Activated T-helper 1 cell treated with anti-CD3 and anti-CD28 coated beads, Interleukin-12 subunit alpha, Interleukin-12 subunit beta, Interleukin-2, Interleukin-4 antibody, amounts not matched to agents 30 ng/mL and 10 ng/mL and 1 ng/mL, durations not matched to agents 14 hours and 24 hours and 36 hours (primary cell): ENCODE measurements around the gene KRTAP4-9. TPM values are rescaled to one million over a fixed set of nuclear protein-coding genes. Genes with fewer than 3 reads are reported as not detected.
"Not testable (repeated sequence)": the region's sequence is repeated elsewhere in the genome, so short reads cannot be mapped to it uniquely, and the experiment has no call there.

Source experiments
- DNase-seq: peaks from one replicate; pipeline ENCODE4 v3.0.0; 2021; ENCODE audit warnings: low spot score
- H3K27ac Mint-ChIP-seq: one replicate; pipeline ENCODE4 v1.8.0; 2021; ENCODE audit warnings: mild to moderate bottlenecking, mixed read lengths
- H3K27me3 Mint-ChIP-seq: one replicate; pipeline ENCODE4 v1.8.0; 2022; ENCODE audit warnings: mild to moderate bottlenecking, moderate library complexity, mixed read lengths; ENCODE audit not compliant: insufficient read depth
- H3K36me3 Mint-ChIP-seq: one replicate; pipeline ENCODE4 v1.8.0; 2021; ENCODE audit warnings: low read depth, mixed read lengths
- H3K4me1 Mint-ChIP-seq: one replicate; pipeline ENCODE4 v1.8.0; 2021; ENCODE audit warnings: low read depth, mixed read lengths
- H3K4me3 Mint-ChIP-seq: one replicate; pipeline ENCODE4 v1.8.0; 2021; ENCODE audit warnings: mild to moderate bottlenecking, moderate library complexity, mixed read lengths
- H3K9me3 Mint-ChIP-seq: one replicate; pipeline ENCODE4 v1.8.0; 2021; ENCODE audit warnings: mixed read lengths
- intact Hi-C: fragments of 100-400 bp; cut with micrococcal nuclease; formaldehyde crosslinking; loops from one replicate; pipeline ENCODE4 v1.15.1; 2024
- total RNA-seq: library from RNA; stranded (reverse); gene quantifications from 2 replicates; pipeline ENCODE4 v1.2.3, GENCODE V29; 2022

KRTAP4-9 gene
- total RNA-seq = not detected in 2 replicates

DNA sequence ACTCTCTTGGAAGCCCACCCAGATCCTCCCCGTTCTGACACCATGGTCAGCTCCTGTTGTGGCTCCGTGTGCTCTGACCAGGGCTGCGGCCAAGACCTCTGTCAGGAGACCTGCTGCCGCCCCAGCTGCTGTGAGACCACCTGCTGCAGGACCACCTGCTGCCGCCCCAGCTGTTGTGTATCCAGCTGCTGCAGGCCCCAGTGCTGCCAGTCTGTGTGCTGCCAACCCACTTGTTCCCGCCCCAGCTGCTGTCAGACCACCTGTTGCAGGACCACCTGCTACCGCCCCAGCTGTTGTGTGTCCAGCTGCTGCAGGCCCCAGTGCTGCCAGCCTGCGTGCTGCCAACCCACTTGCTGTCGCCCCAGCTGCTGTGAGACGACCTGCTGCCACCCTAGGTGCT lies at the start of gene KRTAP4-9:
Gene KRTAP4-9, plus strand, starts transcription at position 43 of the 400 bp plus-strand sequence. Its CDS starts 0 bp downstream, at position 43.
- intact Hi-C loops = not testable (repeated sequence)

DNA sequence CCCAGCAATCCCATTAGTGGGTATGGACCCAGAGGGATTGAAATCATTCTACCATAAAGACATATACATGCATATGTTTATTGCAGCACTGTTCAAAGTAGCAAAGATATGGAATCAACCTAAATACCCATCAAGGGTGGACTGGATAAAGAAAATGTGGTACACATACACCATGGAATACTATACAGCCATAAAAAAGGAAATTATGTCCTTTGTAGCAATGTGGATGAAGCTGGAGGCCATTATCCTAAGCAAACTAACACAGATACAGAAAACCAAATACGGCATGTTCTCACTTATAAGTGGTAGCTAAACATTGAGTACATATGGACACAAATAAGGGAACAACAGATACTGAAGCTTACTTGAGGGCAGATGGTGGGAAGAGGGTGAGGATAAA lies 47.6 kb upstream of the KRTAP4-9 start:
- Mint-ChIP-seq H3K4me1 (no peaks in the 10 kb centered on the region), H3K36me3 (no peaks in the 10 kb centered on the region), H3K27ac (no peak overlapping the region), H3K4me3 (no peak overlapping the region), H3K9me3 (peaks cover 6% of the 10 kb centered on the region), H3K27me3 (peaks cover 23% of the 10 kb centered on the region)
- intact Hi-C loops = no loop called here
- no peak for DNase-seq

More for the DNA sequence above, at the start of gene KRTAP4-9:
- not testable (repeated sequence) for DNase-seq, H3K27me3 Mint-ChIP-seq, H3K4me3 Mint-ChIP-seq, H3K27ac Mint-ChIP-seq, H3K4me1 Mint-ChIP-seq, H3K9me3 Mint-ChIP-seq, H3K36me3 Mint-ChIP-seq

DNA sequence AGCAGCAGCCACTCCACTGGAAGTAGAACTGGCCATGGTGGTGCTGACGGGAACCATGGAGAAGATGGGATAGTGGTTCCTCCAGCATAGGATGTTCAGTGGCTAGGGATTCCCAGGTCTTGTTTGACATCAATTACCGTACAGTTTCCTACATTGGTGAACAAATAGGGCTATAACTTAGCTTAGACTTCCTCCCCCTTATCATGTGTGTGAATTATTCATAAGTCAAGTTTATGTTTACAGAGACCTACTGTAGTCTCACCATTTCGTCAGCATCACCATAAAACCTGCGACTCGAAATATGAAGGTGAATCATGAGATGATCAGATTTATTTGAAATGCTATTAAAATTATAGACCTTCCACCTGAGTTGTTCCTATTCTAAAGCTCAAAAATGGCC lies 46.4 kb upstream of the KRTAP4-9 start:
- DNase-seq = no peak
- Mint-ChIP-seq H3K27ac (no peak overlapping the region), H3K27me3 (peaks cover 21% of the 10 kb centered on the region), H3K36me3 (no peaks in the 10 kb centered on the region), H3K9me3 (peaks cover 6% of the 10 kb centered on the region), H3K4me1 (no peaks in the 10 kb centered on the region), H3K4me3 (no peak overlapping the region)
- intact Hi-C loops = no loop called here

DNA sequence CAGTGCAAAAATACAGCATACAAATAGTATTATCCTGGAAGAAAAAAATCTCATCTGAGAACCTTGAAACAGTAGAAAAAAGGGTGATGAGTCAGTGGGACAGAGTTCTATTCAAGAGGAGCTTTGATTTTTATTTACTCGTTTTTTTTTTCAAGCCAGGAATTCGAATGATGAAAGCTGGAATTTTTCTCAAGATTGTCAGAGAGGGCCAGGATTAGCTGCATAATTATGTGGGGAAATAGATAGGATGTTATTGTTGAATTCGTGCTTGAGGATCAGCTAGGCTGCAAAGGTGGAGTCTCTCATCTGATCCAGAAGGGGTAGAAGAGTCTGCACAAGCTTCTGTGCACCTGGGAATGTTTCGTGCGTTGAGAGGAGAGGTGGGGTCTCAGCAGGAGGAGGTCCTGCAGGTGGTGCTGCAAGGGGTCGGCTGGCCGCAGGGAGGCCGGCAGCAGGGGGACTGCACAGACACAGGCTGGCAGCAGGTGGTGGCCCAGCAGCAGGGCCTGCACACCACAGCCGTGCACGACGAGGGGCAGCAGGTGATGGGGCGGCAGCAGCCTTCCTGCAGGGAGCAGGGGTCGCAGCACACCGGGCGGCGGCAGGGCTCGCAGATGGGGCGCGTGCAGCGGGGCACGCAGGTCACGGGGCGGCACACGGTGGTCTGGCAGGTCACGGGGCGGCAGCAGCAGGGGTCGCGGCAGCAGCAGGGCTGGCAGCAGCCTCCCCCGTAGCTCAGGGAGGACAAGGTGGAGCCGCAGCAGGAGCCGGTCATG lies 45.7 kb upstream of the KRTAP4-9 start:
- H3K27me3 Mint-ChIP-seq = peaks cover 21% of the 10 kb centered on the region
- H3K4me1 Mint-ChIP-seq, H3K4me3 Mint-ChIP-seq, H3K36me3 Mint-ChIP-seq, H3K9me3 Mint-ChIP-seq, DNase-seq, intact Hi-C loops, H3K27ac Mint-ChIP-seq: not testable (repeated sequence)

DNA sequence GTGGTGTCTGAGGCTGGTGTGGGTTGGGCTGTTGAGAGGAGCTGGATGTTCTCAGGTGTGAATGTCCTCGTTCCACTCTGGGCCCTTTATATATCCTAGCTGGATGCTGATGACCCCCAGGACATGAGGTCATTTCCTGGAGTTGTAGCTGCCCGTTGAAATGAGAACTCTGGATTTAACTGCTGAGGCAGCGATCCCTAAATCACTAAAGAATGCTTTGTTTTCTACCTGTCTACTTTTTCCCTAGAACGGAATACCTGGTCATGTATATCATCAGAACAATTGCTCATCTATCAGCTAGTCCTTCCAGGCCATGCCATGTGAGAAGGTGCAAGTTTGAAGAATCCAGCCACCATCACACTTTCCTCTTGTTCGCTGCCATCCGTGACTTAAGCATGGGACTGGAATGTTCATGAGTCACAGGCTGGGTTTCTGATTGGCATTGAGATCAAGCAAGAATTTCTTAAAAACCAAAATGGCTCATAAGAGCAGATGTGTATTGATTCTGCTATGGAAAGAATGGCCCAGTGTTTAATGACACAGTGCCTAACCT lies 45.1 kb upstream of the KRTAP4-9 start, which contains the start of gene KRTAP2-3:
Gene KRTAP2-3, minus strand, starts transcription at position 63 of the 553 bp plus-strand sequence. CDS start 64 bp downstream, outside the sequence.
- no peak within 1 kb of the TSS for H3K4me3 Mint-ChIP-seq
- intact Hi-C loops = no loop called here
- no peaks in the 10 kb centered on the region for H3K36me3 Mint-ChIP-seq
- H3K27ac Mint-ChIP-seq = no peak within 1 kb of the TSS
- peaks cover 21% of the 10 kb centered on the region for H3K27me3 Mint-ChIP-seq
- peaks cover 6% of the 10 kb centered on the region for H3K9me3 Mint-ChIP-seq
- H3K4me1 Mint-ChIP-seq = no peaks in the 10 kb centered on the region
- no peak for DNase-seq

DNA sequence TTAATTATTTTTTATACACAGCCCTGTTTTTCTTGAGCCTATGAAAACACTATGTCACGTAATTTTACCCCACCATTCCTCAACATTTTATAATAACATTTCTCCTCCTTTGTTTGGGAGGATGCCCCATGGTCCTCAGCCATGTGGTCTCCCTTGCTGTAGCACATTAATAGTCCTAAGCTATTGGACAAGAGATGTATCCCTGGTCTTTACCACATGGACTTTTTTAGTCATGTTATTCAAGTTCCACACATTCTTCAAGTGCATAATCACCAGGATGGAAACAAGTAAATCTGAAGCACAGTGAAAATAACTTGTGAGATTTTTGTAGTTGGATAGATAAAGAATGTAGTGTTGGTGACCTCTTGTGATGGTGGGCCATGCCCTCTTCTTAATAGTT lies 43.2 kb upstream of the KRTAP4-9 start:
- peaks cover 6% of the 10 kb centered on the region for H3K9me3 Mint-ChIP-seq
- no peaks in the 10 kb centered on the region for H3K36me3 Mint-ChIP-seq
- H3K4me1 Mint-ChIP-seq = no peaks in the 10 kb centered on the region
- intact Hi-C loops = no loop called here
- no peak overlapping the region for H3K4me3 Mint-ChIP-seq
- H3K27me3 Mint-ChIP-seq = peaks cover 19% of the 10 kb centered on the region
- no peak overlapping the region for H3K27ac Mint-ChIP-seq
- DNase-seq = no peak

DNA sequence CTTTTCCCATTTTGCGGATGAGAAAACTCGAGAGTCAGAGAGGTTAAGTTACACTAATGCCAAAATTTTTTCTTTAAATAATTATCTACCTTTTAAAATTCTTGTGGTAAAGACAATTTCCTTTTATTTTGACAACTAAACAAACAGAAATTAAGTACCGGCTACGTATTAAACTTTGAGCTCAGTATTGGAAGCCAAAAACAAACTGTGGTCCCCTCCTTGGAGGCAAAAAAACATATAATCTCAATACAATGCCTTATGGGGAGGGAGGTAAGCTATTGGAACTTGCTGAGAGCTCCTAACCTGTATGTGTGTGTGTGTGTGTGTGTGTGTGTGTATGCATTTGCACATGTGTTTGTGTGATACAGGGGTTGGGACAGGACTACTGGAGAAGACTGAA lies 41.7 kb upstream of the KRTAP4-9 start:
- no peak overlapping the region for H3K4me3 Mint-ChIP-seq

DNA sequence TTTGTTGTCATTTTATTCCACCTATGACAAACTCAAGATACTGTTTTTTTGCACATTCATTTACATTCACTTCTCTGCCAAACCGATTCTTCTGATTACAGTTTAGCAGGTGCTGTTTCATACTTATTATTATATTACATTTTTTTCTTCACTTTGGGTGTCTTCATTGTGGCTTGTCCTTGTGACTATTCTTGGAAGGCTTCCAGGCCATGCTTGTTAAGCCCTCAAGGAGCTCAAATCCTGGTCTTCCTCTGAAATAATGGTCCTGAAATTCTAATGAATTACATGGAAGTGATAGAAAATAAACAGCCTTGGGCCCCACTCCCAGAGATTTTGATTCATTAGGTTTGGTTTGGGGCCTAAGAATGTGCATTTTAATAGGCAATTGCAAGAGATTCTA lies 40.9 kb upstream of the KRTAP4-9 start:
- H3K27me3 Mint-ChIP-seq = peaks cover 15% of the 10 kb centered on the region
- H3K36me3 Mint-ChIP-seq = no peaks in the 10 kb centered on the region
- no peak overlapping the region for H3K27ac Mint-ChIP-seq
- no peak overlapping the region for H3K4me3 Mint-ChIP-seq
- intact Hi-C loops = no loop called here
- no peaks in the 10 kb centered on the region for H3K4me1 Mint-ChIP-seq
- DNase-seq = no peak
- H3K9me3 Mint-ChIP-seq = no peaks in the 10 kb centered on the region

More for the DNA sequence above, 41.7 kb upstream of the KRTAP4-9 start:
- DNase-seq = no peak
- no peaks in the 10 kb centered on the region for H3K36me3 Mint-ChIP-seq
- H3K4me1 Mint-ChIP-seq = no peaks in the 10 kb centered on the region
- no peak overlapping the region for H3K27ac Mint-ChIP-seq
- intact Hi-C loops = no loop called here
- peaks cover 19% of the 10 kb centered on the region for H3K27me3 Mint-ChIP-seq
- no peaks in the 10 kb centered on the region for H3K9me3 Mint-ChIP-seq

DNA sequence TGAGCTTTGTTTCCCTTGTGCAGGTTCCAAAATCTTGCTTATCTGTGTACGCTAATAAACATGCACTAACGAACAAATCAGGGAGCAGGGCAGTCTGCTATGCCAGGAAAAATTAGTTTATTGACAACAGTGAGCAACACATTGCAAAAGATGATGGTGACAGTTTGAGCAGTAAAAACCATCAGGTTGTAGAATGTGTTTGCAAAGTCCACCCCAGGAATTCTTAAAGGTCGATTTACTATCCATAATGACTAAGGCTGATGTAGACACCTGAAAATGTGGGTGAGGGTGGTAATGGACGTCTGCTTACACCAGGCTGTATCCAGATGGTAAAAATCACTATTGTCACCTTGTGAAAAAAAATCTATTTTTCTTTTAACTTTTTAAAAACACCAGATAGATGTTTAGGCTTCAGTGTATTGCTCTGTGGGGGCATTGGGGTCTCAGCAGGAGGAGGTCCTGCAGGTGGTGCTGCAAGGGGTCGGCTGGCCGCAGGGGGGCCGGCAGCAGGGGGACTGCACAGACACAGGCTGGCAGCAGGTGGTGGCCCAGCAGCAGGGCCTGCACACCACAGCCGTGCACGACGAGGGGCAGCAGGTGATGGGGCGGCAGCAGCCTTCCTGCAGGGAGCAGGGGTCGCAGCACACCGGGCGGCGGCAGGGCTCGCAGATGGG lies 40.0 kb upstream of the KRTAP4-9 start:
- intact Hi-C loops, H3K4me1 Mint-ChIP-seq, H3K36me3 Mint-ChIP-seq, H3K27ac Mint-ChIP-seq, H3K9me3 Mint-ChIP-seq, DNase-seq, H3K4me3 Mint-ChIP-seq: not testable (repeated sequence)
- peaks cover 14% of the 10 kb centered on the region for H3K27me3 Mint-ChIP-seq

DNA sequence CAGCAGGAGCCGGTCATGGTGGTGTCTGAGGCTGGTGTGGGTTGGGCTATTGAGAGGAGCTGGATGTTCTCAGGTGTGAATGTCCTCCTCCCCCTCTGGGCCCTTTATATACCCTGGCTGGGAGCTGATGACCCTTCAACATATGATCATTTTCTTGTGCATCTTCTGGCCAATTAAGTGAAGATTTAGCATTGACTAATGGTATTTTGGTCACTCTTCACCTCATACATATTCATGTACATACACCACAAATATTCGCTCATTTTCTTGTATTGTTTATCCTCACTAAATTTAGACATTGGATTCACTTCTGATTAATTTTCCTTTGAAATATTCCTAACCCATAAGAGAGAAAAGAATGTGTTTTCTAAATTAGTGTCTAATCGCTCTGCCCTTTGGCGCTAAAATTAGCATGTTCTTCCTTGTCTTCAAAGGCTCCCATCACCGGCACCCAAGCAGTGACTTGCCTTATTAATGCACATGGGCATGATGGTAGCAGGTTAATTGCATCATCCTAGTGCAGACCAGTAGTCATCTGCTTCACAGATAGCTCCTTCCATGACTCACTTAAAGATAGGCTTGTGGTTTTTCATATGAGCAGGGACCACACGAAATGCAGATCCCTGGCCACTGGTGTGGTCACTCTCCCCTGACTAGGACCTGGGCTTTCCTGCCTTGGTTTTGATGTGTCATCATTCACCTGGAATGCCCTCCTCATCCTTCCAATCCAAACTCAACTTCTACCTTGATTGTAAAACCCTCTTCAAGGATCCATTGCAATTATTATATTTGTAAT lies 39.2 kb upstream of the KRTAP4-9 start, which contains the start of gene KRTAP2-4:
Gene KRTAP2-4, minus strand, starts transcription at position 51 of the 796 bp plus-strand sequence. Its CDS starts 34 bp downstream, at position 17.
- DNase-seq = no peak
- no peaks in the 10 kb centered on the region for H3K9me3 Mint-ChIP-seq
- intact Hi-C loops = no loop called here
- H3K4me1 Mint-ChIP-seq = no peaks in the 10 kb centered on the region
- H3K27ac Mint-ChIP-seq = no peak within 1 kb of the TSS
- H3K36me3 Mint-ChIP-seq = no peaks in the 10 kb centered on the region
- H3K27me3 Mint-ChIP-seq = peaks cover 6% of the 10 kb centered on the region
- no peak within 1 kb of the TSS for H3K4me3 Mint-ChIP-seq

DNA sequence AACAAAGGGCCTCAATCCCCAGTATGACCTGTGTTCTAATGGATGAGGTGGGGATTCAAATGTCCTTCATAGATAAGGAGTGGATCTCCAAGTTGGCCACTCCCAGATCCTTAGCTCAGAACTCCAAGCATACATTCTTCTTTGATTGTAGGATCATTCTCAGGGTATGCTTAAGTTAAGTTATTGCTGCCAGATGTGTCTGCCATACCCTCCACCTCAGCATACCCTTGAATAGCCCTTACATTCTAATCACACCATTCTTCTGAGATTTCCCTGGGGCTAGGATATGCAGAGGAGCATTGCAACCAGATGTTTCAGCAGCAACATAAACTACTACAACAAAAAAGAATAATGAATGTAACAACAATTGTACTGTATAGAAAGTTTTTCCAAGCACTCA lies 37.9 kb upstream of the KRTAP4-9 start:
- intact Hi-C loops = no loop called here
- H3K27ac Mint-ChIP-seq = no peak overlapping the region
- no peaks in the 10 kb centered on the region for H3K36me3 Mint-ChIP-seq
- no peaks in the 10 kb centered on the region for H3K4me1 Mint-ChIP-seq
- no peak overlapping the region for H3K4me3 Mint-ChIP-seq
- no peak for DNase-seq
- peaks cover 4% of the 10 kb centered on the region for H3K27me3 Mint-ChIP-seq
- H3K9me3 Mint-ChIP-seq = no peaks in the 10 kb centered on the region

DNA sequence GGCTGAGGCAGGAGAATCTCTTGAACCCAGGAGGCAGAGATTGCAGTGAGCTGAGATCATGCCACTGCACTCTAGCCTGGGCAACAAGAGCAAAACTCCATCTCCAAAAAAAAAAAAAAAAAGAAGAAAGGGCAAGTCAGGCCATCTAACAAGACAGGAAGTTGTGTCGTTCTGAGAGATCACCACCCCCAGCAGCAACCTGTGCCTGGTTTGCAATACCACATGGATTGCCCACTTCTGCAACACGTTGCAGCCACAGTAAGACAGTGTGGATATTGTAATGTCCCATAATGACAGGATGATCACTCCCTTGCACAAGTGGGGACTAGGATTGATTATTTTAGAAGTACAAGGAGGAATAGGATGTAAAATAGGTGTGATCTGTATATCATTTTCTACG lies 36.2 kb upstream of the KRTAP4-9 start:
- Mint-ChIP-seq H3K9me3 (no peaks in the 10 kb centered on the region), H3K27ac (no peak overlapping the region), H3K4me3 (no peak overlapping the region), H3K27me3 (peaks cover 4% of the 10 kb centered on the region), H3K4me1 (no peaks in the 10 kb centered on the region), H3K36me3 (no peaks in the 10 kb centered on the region)
- no peak for DNase-seq
- intact Hi-C loops = no loop called here
